NOMO-1 treated with dmso at 0.1 percent for 144 hours (cell line): ENCODE data around the gene GADD45A.

Source experiments
- DNase-seq: peaks from one replicate; lab custom pipeline; 2025; ENCODE audit not compliant: unreplicated experiment; lab: John Stamatoyannopoulos, UW

The GADD45A gene

GRCh38 chr1:67666636-67667035 is 18.4 kb upstream of the GADD45A start:
- no peak for DNase-seq

- DNase-seq, result no peak
Observed at GRCh38 chr1:67668660-67669059, 16.3 kb upstream of the GADD45A start.

- DNase-seq, result no peak
Observed at GRCh38 chr1:67672260-67672803, 12.7 kb upstream of the GADD45A start.

GRCh38 chr1:67673468-67674201 is 11.4 kb upstream of the GADD45A start:
- DNase-seq, result no peak

GRCh38 chr1:67674260-67675011 is 10.6 kb upstream of the GADD45A start:
- no peak for DNase-seq

GRCh38 chr1:67675800-67676199 is 9.2 kb upstream of the GADD45A start:
- DNase-seq, result no peak

- DNase-seq, result no peak
Observed at GRCh38 chr1:67676287-67676686, 8.7 kb upstream of the GADD45A start.

GRCh38 chr1:67676946-67677345 is 8.1 kb upstream of the GADD45A start:
- DNase-seq, result no peak

GRCh38 chr1:67677408-67677807 is 7.6 kb upstream of the GADD45A start:
- DNase-seq, result no peak

GRCh38 chr1:67677930-67678329 is 7.1 kb upstream of the GADD45A start:
- DNase-seq, result no peak

- no peak for DNase-seq
Observed at GRCh38 chr1:67679691-67680090, 5.3 kb upstream of the GADD45A start.

- DNase-seq, result no peak
Observed at GRCh38 chr1:67680486-67680885, 4.5 kb upstream of the GADD45A start.

- no peak for DNase-seq
Observed at GRCh38 chr1:67682659-67683197, 2.3 kb upstream of the GADD45A start.

- no peak for DNase-seq
Observed at GRCh38 chr1:67683316-67683715, 1.7 kb upstream of the GADD45A start.

GRCh38 chr1:67683766-67684525 is 1.1 kb upstream of the GADD45A start:
- DNase-seq, result no peak

GRCh38 chr1:67684526-67685066 is 405 bp upstream of the GADD45A start:
- no peak for DNase-seq

GRCh38 chr1:67685558-67686266 is 711 bp downstream of the GADD45A start:
- DNase-seq, result no peak

GRCh38 chr1:67686267-67687197 is 1.5 kb downstream of the GADD45A start:
- DNase-seq, result peak; percentile 83

- no peak for DNase-seq
Observed at GRCh38 chr1:67687198-67687545, 2.2 kb downstream of the GADD45A start.
